IMR-90 (cell line): ENCODE results near the gene PPM1H. TPM values are rescaled to one million over a fixed set of nuclear protein-coding genes. Genes with fewer than 3 reads are reported as not detected.
A peak's percentile ranks its signal among the peaks of the same experiment; 100 is the strongest.

Experiments used
- ATAC-seq: fragments of 200-7000 bp; cut with Tn5 transposase; 2 replicates; pipeline ENCODE4 v1.9.1; 2020; ENCODE audit warnings: low read depth, mild to moderate bottlenecking, moderate library complexity
- BruUV-seq: library from RNA; stranded (reverse); fragments of 400-500 nt; replicated peaks from 2 replicates; lab custom pipeline; 2021; lab: Mats Ljungman, UMichigan
- CTCF ChIA-PET: fragments of 300-600 bp; formaldehyde crosslinking; extraction: SDS; loops from one replicate; lab custom pipeline; 2021; ENCODE audit warnings: antibody characterized with exemption; lab: Yijun Ruan, JAX
- POLR2A ChIA-PET: fragments of 300-600 bp; sonication (Branson Sonifier 250); formaldehyde crosslinking; loops from one replicate; lab custom pipeline; 2022; ENCODE audit warnings: antibody characterized with exemption; ENCODE audit not compliant: unreplicated experiment; lab: Charles Lee
- DNase-seq: peaks from one replicate; pipeline ENCODE4 v3.0.0; 2013
- H2AFZ ChIP-seq: replicated peaks from 2 replicates; pipeline ENCODE3; 2013; ENCODE audit warnings: low read length, mild to moderate bottlenecking; ENCODE audit not compliant: poor library complexity
- H2AK5ac ChIP-seq: 2 replicates; pipeline ENCODE4 v1.6.1; 2013; ENCODE audit warnings: low read depth, low read length, inconsistent platforms
- H2AK9ac ChIP-seq: replicated peaks from 2 replicates; pipeline ENCODE3; 2013; ENCODE audit warnings: mild to moderate bottlenecking, low read depth, low read length, moderate library complexity; ENCODE audit not compliant: poor library complexity
- H2BK120ac ChIP-seq: 2 replicates; pipeline ENCODE4 v1.6.1; 2013; ENCODE audit warnings: low read depth, low read length, inconsistent platforms
- H2BK15ac ChIP-seq: 3 replicates; pipeline ENCODE4 v1.6.1; 2013; ENCODE audit warnings: low read depth, low read length, inconsistent platforms
- H2BK20ac ChIP-seq: 2 replicates; pipeline ENCODE4 v1.6.1; 2013; ENCODE audit warnings: low read depth, mild to moderate bottlenecking, inconsistent platforms, low read length, moderate library complexity
- H2BK5ac ChIP-seq: 2 replicates; pipeline ENCODE4 v1.6.1; 2013; ENCODE audit warnings: mild to moderate bottlenecking, low read depth, low read length, inconsistent platforms; ENCODE audit not compliant: poor library complexity, severe bottlenecking
- H3K14ac ChIP-seq: replicated peaks from 2 replicates; pipeline ENCODE4 v1.6.1; 2013; ENCODE audit warnings: low read depth, low read length, inconsistent platforms
- H3K18ac ChIP-seq: 2 replicates; pipeline ENCODE4 v1.6.1; 2013; ENCODE audit warnings: low read depth, low read length, control low read depth
- H3K23ac ChIP-seq: 2 replicates; pipeline ENCODE4 v1.6.1; 2013; ENCODE audit warnings: low read depth, low read length, inconsistent platforms
- H3K27ac ChIP-seq: 2 replicates; pipeline ENCODE4 v1.5.1; 2013; ENCODE audit warnings: mild to moderate bottlenecking, control low read depth, low read length; ENCODE audit not compliant: insufficient read depth
- H3K27me3 ChIP-seq: 2 replicates; pipeline ENCODE4 v1.6.1; 2013; ENCODE audit warnings: low read length; ENCODE audit not compliant: control insufficient read depth, insufficient read depth
- H3K36me3 ChIP-seq: 2 replicates; pipeline ENCODE4 v1.6.1; 2013; ENCODE audit warnings: low read length, mixed read lengths; ENCODE audit not compliant: control insufficient read depth, insufficient read depth
- H3K4ac ChIP-seq: 2 replicates; pipeline ENCODE4 v1.6.1; 2013; ENCODE audit warnings: low read depth, low read length, inconsistent platforms
- H3K4me1 ChIP-seq: 2 replicates; pipeline ENCODE4 v1.6.1; 2013; ENCODE audit warnings: low read length, mixed read lengths; ENCODE audit not compliant: control insufficient read depth, insufficient read depth
- H3K4me2 ChIP-seq: 2 replicates; pipeline ENCODE4 v1.6.1; 2013; ENCODE audit warnings: low read depth, mild to moderate bottlenecking, control low read depth, low read length, moderate library complexity
- H3K4me3 ChIP-seq: 2 replicates; pipeline ENCODE4 v1.5.1; 2013; ENCODE audit warnings: low read depth, mild to moderate bottlenecking, control low read depth, low read length, moderate library complexity; ENCODE audit not compliant: insufficient read depth
- H3K56ac ChIP-seq: 2 replicates; pipeline ENCODE4 v1.6.1; 2013; ENCODE audit warnings: low read length, inconsistent platforms; ENCODE audit not compliant: insufficient read depth; ENCODE audit errors: extremely low read depth
- H3K79me1 ChIP-seq, 2 experiments: 2 replicates each; pipeline ENCODE4 v1.6.1; 2013; ENCODE audit warnings: low read length in 2 of 2, inconsistent platforms in 1 of 2, low read depth in 1 of 2
- H3K9ac ChIP-seq: 2 replicates; pipeline ENCODE4 v1.6.1; 2013; ENCODE audit warnings: low read depth, low read length, control low read depth
- H3K9me1 ChIP-seq: 2 replicates; pipeline ENCODE4 v1.6.1; 2013; ENCODE audit warnings: low read length, inconsistent platforms; ENCODE audit not compliant: insufficient read depth
- H3K9me3 ChIP-seq: 2 replicates; pipeline ENCODE4 v1.6.1; 2013; ENCODE audit warnings: low read length; ENCODE audit not compliant: control insufficient read depth, insufficient read depth
- H4K20me1 ChIP-seq: 2 replicates; pipeline ENCODE4 v1.6.1; 2013; ENCODE audit warnings: low read length, inconsistent platforms; ENCODE audit not compliant: insufficient read depth
- H4K5ac ChIP-seq: 2 replicates; pipeline ENCODE4 v1.6.1; 2013; ENCODE audit warnings: mild to moderate bottlenecking, low read depth, low read length, control low read depth
- H4K8ac ChIP-seq, 2 experiments: 2 replicates each; pipeline ENCODE4 v1.6.1; 2013; ENCODE audit warnings: low read depth in 2 of 2, low read length in 2 of 2, control low read depth in 1 of 2, inconsistent platforms in 1 of 2
- H4K91ac ChIP-seq: 2 replicates; pipeline ENCODE4 v1.6.1; 2013; ENCODE audit warnings: low read depth, low read length, inconsistent platforms; ENCODE audit not compliant: insufficient read depth
- BHLHE40 ChIP-seq: fragments of 150-350 bp; IDR thresholded peaks from 2 replicates; pipeline ENCODE4 v1.6.1; 2016; ENCODE audit warnings: mild to moderate bottlenecking, low read depth, low read length
- CEBPB ChIP-seq: IDR thresholded peaks from 2 replicates; pipeline ENCODE4 v1.6.1; 2012; ENCODE audit warnings: low read depth, low read length, improper control_type of control experiment
- CHD1 ChIP-seq: IDR thresholded peaks from 2 replicates; pipeline ENCODE4 v1.6.1; 2012; ENCODE audit warnings: low read depth, low read length, improper control_type of control experiment
- CTCF ChIP-seq: conservative IDR thresholded peaks from 2 replicates; pipeline ENCODE4 v1.5.1; 2012; ENCODE audit warnings: mild to moderate bottlenecking, low read depth, low read length, improper control_type of control experiment
- ELK1 ChIP-seq: fragments of 150-350 bp; IDR thresholded peaks from 2 replicates; pipeline ENCODE4 v1.6.1; 2016; ENCODE audit warnings: low read depth, mild to moderate bottlenecking, low read length, moderate library complexity, borderline replicate concordance
- FOS ChIP-seq: fragments of 150-350 bp; IDR thresholded peaks from 2 replicates; pipeline ENCODE4 v1.6.1; 2016; ENCODE audit warnings: low read depth, low read length
- MAFK ChIP-seq: IDR thresholded peaks from 2 replicates; pipeline ENCODE4 v1.6.1; 2012; ENCODE audit warnings: low read depth, low read length, improper control_type of control experiment
- RAD21 ChIP-seq: IDR thresholded peaks from 2 replicates; pipeline ENCODE4 v1.6.1; 2012; ENCODE audit warnings: low read length, improper control_type of control experiment
- RFX5 ChIP-seq: IDR thresholded peaks from 2 replicates; pipeline ENCODE4 v1.8.0; 2012; ENCODE audit warnings: low read depth, mild to moderate bottlenecking, low read length, moderate library complexity
- WGBS, 2 experiments: methylation state at CpG; one replicate each; pipeline versions ENCODE4 v1.1.5 to v1.1.7; 2013; ENCODE audit warnings: missing lambda C conversion rate in 2 of 2; ENCODE audit not compliant: insufficient read length in 1 of 2; ENCODE audit errors: extremely low coverage in 2 of 2; 5-methylcytosine and 5-hydroxymethylcytosine counted together
- dilution Hi-C: fragments of 300-500 bp; cut with HindIII; formaldehyde crosslinking; loops from one replicate; pipeline ENCODE4 v1.14.3; 2018; ENCODE audit warnings: low sequenced_read_pairs; ENCODE audit not compliant: unreplicated experiment
- in situ Hi-C: fragments of 300-500 bp; cut with MboI; formaldehyde crosslinking; loops from 3 replicates; pipeline ENCODE4 v1.14.3; 2019; ENCODE audit warnings: low sequenced_read_pairs, inconsistent platforms, mixed read lengths
- intact Hi-C: fragments of 100-400 bp; cut with micrococcal nuclease; formaldehyde crosslinking; loops from 2 replicates; pipeline ENCODE4 v1.10.0; 2022
- polyA plus RNA-seq, 3 experiments: library from polyadenylated mRNA; depleted of rRNA; stranded (reverse); fragments of >200 nt; gene quantifications; 2 replicates each; pipeline ENCODE4 v1.2.3, GENCODE V29; 2012; ENCODE audit warnings: low replicate concordance in 1 of 3
- total RNA-seq: library from RNA; depleted of rRNA; stranded (reverse); fragments of >200 nt; gene quantifications from 2 replicates; pipeline ENCODE4 v1.2.3, GENCODE V29; 2012

Gene PPM1H
- total and polyA plus RNA-seq, 2 of the 4 experiments (the other 2 are of a cell fraction): 0.14 to 0.18 TPM

GRCh38 chr12:62716037-62716436 lies 218.9 kb downstream of the PPM1H start:
- no TSS peak for BruUV-seq
- no peaks in the 10 kb centered on the region for H4K20me1 ChIP-seq
- H2BK120ac ChIP-seq: no peak overlapping the region
- no CpG with 5 or more reads among the region's 3 CpGs for WGBS, 2 experiments
- H3K9ac ChIP-seq: no peak overlapping the region
- H2BK20ac ChIP-seq: peak overlapping the region; percentile 5; the same call in 1 of the 2 replicates
- no peaks in the 10 kb centered on the region; a peak in 1 of 4 replicates for H3K79me1 ChIP-seq
- H2AK9ac ChIP-seq: no peak overlapping the region
- intact Hi-C loops: no loop called here
- no peak overlapping the region for H2BK5ac ChIP-seq
- ChIA-PET CTCF (no interaction called here), POLR2A (no interaction called here)
- dilution Hi-C loops: no loop called here
- TF ChIP-seq BHLHE40: no peak
- TF ChIP-seq RAD21: no peak
- TF ChIP-seq CEBPB: no peak
- TF ChIP-seq ELK1: no peak
- TF ChIP-seq CHD1: no peak
- no peak for TF ChIP-seq RFX5
- no peak for TF ChIP-seq CTCF
- TF ChIP-seq MAFK: no peak
- TF ChIP-seq FOS: no peak
- H3K4me2 ChIP-seq: no peak overlapping the region
- H3K56ac ChIP-seq: no peak overlapping the region
- no peak overlapping the region for H3K18ac ChIP-seq
- ATAC-seq (no peak), DNase-seq (no peak)
- in situ Hi-C loops: no loop called here
- H3K9me1 ChIP-seq: peaks cover 10% of the 10 kb centered on the region
- H3K14ac ChIP-seq: no peak overlapping the region
- H3K9me3 ChIP-seq: no peaks in the 10 kb centered on the region
- H2AFZ ChIP-seq: no peak overlapping the region
- no peak overlapping the region for H3K4me3 ChIP-seq
- peaks cover 9% of the 10 kb centered on the region for H3K4me1 ChIP-seq
- no peak overlapping the region for H3K27ac ChIP-seq
- H2BK15ac ChIP-seq: no peak overlapping the region
- no peaks in the 10 kb centered on the region for H3K27me3 ChIP-seq
- no peak overlapping the region for H2AK5ac ChIP-seq
- no peak overlapping the region for H4K91ac ChIP-seq
- H4K8ac ChIP-seq: no peak overlapping the region
- no peak overlapping the region for H3K4ac ChIP-seq
- H3K36me3 ChIP-seq: no peaks in the 10 kb centered on the region
- H3K23ac ChIP-seq: no peak overlapping the region
- no peak overlapping the region for H4K5ac ChIP-seq
